ENCODE data around the gene FBXO41.

The FBXO41 gene

DNA sequence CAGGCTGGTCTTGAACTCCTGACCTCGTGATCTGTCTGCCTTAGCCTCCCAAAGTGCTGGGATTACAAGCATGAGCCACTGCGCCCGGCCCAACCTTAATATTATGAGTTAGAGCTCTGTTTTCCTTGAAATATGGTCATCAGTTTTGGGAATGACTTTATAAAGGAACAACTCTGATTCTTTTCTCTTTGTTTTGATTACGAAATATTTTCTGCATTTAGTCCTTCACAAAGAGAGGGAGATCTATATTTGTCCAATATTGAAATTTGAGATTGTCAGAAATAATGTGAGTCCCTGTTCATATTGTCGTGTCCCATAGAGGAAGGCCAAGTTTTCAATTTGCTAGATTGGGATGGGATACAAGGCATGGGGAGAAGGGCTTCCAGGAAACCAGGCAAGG is 67.1 kb downstream of the FBXO41 start:
- TF ChIP-seq, protein P1, sequence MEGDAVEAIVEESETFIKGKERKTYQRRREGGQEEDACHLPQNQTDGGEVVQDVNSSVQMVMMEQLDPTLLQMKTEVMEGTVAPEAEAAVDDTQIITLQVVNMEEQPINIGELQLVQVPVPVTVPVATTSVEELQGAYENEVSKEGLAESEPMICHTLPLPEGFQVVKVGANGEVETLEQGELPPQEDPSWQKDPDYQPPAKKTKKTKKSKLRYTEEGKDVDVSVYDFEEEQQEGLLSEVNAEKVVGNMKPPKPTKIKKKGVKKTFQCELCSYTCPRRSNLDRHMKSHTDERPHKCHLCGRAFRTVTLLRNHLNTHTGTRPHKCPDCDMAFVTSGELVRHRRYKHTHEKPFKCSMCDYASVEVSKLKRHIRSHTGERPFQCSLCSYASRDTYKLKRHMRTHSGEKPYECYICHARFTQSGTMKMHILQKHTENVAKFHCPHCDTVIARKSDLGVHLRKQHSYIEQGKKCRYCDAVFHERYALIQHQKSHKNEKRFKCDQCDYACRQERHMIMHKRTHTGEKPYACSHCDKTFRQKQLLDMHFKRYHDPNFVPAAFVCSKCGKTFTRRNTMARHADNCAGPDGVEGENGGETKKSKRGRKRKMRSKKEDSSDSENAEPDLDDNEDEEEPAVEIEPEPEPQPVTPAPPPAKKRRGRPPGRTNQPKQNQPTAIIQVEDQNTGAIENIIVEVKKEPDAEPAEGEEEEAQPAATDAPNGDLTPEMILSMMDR (IDR thresholded peaks at IDR 0.05): no peak

DNA sequence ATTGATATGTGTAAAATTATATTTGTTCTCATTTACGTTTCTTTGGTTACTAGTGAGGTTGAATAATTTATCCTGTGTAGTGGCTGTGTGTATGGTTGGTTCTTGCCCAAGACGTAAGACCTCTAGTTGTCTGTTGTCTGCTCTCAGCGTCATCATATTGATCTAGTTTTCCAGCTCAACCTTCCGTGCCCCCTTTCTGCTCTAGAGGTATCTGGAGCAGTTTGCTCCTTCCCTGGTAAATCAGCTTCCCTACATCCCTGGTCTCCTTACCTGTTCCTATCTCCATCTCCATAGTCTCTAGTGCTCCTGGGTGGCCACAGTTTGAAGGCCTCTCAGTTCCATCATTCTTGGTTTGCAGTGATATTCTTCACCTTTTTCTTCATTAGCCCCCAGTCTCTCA is 69.0 kb downstream of the FBXO41 start:
- TF ChIP-seq, protein P1 (IDR thresholded peaks at IDR 0.05): no peak

DNA sequence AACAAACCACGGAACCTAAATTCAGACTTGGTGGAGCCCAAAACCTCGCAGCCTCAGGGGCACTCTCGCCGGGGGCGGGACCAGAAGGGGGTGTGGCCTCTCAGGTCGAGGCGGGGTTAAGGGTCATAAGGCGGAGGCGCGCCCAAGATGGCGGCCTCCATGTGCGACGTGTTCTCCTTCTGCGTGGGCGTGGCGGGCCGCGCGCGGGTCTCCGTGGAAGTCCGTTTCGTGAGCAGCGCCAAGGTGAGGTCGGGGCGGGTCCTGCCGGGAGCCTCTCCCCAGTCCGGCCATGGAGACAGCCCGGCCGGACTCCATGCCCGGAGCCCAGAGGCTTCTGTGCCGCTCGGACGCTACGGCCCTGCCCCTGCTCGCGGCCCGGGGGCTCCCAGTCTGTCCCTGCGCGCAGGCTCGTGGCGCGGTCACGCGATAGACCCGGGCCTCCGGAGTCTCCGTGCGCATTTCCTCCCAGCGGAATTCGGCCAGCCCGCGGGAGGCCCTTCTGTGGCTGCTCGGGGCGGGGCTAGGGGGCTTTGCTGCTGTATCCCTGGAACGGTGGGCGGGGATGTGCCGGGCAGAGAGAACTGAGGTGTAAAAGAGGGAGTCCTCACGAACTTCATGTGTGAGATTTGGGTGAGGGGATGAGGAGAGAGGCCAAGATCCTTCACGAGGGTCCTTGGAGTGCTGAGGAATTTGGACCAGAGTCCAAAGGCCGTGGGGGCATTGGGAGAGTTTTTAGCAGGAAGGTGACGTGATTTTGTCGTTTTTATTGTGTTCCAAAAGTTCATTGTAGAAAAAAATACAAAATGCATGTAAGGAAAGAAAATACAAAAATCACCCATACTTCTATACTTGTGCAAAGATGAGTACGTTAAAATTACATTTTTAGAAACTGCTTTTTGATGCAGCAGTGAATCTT is 69.9 kb downstream of the FBXO41 start, which contains the start of gene SMYD5:
SMYD5 (plus strand) TSS at position 126 of the 916 bp plus-strand sequence; CDS start at position 148, 22 bp downstream.
- TF ChIP-seq, protein P1 (IDR thresholded peaks at IDR 0.05): no peak

DNA sequence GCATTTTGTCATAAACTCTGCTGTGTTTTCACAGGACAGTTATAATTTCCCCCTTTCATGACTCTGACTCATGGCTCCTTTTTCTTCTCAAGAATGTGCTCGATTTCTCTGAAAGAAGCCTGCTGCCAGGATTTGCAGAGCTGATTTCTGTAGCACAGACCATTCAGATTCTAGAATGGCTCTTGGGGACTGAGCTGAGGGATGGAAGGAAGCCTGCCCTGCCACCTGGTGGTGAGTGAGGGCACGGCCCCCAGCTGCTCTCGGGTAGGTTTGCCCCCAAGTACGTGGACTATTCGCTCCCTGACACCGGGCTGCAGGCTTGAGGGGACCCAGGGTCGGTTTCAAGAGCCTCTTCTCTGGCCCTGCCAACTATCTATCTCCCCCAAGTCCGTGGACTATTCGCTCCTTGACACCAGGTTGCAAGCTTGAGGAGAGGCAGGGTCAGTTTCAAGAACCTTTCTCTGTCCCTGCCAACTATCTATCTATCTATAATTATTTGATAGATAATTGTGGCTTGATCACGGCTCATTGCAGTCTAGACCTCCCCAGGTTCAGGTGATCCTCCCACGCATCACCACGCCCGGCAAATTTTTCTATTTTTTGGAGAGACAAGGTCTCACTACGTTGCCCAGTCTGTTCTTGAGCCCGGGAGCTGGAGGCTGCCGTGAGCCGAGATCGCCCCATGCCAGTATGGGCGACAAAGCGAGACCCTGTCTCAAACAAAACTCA is 71.7 kb downstream of the FBXO41 start:
- TF ChIP-seq, protein P1 (IDR thresholded peaks at IDR 0.05): peak; percentile 70

DNA sequence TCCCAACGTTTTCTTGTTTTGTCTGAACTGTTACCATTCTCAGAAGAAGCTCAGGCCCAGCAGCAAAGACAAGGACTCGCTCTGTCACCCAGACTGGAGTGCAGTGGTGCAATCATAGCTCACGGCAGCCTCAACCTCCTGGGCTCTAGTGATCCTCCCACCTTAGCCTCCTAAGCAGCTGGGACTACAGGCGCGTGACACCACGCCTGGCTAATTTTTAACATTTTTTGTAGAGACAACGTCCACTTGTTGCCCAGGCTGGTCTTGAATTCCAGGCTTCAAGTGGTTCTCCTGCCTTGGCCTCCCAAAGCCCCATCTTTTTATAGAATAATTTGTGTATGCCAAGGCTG is 72.2 kb downstream of the FBXO41 start:
- TF ChIP-seq, protein P1 (IDR thresholded peaks at IDR 0.05): no peak

DNA sequence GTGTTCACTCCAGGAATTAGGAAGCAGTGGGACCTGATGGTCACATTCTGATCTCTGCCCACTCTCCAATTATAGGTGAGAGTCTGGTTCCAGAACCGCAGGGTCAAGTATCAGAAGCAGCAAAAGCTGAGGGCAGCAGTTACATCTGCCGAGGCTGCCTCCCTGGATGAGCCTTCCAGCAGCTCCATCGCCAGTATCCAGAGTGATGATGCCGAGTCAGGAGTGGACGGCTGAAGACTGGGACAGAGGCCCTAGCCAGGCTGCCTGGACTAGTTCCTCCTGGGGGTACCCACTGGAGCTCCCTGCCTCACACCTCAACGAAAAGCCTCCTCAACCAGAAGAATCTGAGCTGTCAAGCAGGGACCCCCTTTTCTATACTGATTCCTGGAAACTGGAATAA is 73.6 kb downstream of the FBXO41 start:
- TF ChIP-seq, protein P1 (IDR thresholded peaks at IDR 0.05): no peak

DNA sequence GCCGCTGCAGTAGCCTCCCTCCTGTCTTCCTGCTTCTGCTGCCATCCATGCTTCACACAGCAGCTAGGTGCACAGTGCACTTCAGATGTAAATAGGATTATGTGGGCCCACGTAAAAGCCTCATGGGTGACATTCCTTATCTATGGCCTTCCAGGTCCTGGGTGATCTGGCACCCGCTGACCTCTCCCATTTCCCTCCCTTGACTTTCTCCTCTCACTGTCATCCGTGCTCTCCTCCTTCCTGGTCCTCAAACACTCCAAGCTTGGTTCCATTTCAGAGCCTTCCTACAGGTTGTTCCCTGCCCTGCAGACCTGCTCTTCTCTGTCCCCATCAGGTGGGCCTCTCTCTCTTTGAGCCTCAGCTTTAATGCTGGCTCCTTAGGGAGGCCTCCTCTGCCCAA is 74.3 kb downstream of the FBXO41 start:
- TF ChIP-seq, protein P1 (IDR thresholded peaks at IDR 0.05): no peak

Data from LNCAP (cell line).